ENCODE measurements around the gene TREX2.

The TREX2 gene

GRCh38 chrX:153433161-153433680 is 12.6 kb downstream of the TREX2 start:
- no peak for DNase-seq

GRCh38 chrX:153430796-153431195 is 15.1 kb downstream of the TREX2 start:
- DNase-seq = no peak

- no peak for DNase-seq
Observed at GRCh38 chrX:153426204-153426603, 19.7 kb downstream of the TREX2 start.

GRCh38 chrX:153423652-153424051 is 22.2 kb downstream of the TREX2 start:
- no peak for DNase-seq

- no peak for DNase-seq
Observed at GRCh38 chrX:153421856-153422255, 24.0 kb downstream of the TREX2 start.

- DNase-seq = no peak
Observed at GRCh38 chrX:153420851-153421599, 24.8 kb downstream of the TREX2 start.

GRCh38 chrX:153417637-153418036 is 28.2 kb downstream of the TREX2 start:
- DNase-seq = no peak

GRCh38 chrX:153416781-153417450 is 28.9 kb downstream of the TREX2 start:
- no peak for DNase-seq

- no peak for DNase-seq
Observed at GRCh38 chrX:153414856-153415510, 30.9 kb downstream of the TREX2 start.

GRCh38 chrX:153413731-153414130 is 32.1 kb downstream of the TREX2 start:
- DNase-seq = no peak

- DNase-seq = no peak
Observed at GRCh38 chrX:153412746-153413720, 32.8 kb downstream of the TREX2 start.

- DNase-seq = no peak
Observed at GRCh38 chrX:153411988-153412574, 33.8 kb downstream of the TREX2 start.

GRCh38 chrX:153411255-153411987 is 34.4 kb downstream of the TREX2 start, which contains the start of gene ZFP92:
ZFP92 (plus strand) TSS chrX:153411472; CDS start chrX:153418323, 6,851 bp downstream.
- DNase-seq = no peak

- DNase-seq = no peak
Observed at GRCh38 chrX:153410888-153411254, 35.0 kb downstream of the TREX2 start.

GRCh38 chrX:153410373-153410772 is 35.5 kb downstream of the TREX2 start:
- DNase-seq = no peak

- DNase-seq = no peak
Observed at GRCh38 chrX:153409414-153410101, 36.3 kb downstream of the TREX2 start.

- no peak for DNase-seq
Observed at GRCh38 chrX:153408871-153409351, 36.9 kb downstream of the TREX2 start.

- no peak for DNase-seq
Observed at GRCh38 chrX:153408221-153408721, 37.6 kb downstream of the TREX2 start.

GRCh38 chrX:153407736-153408135 is 38.1 kb downstream of the TREX2 start:
- DNase-seq = no peak

- DNase-seq = no peak
Observed at GRCh38 chrX:153406903-153407302, 39.0 kb downstream of the TREX2 start.
